Stimulated activated CD8-positive, alpha-beta memory T cell treated with anti-CD3 and anti-CD28 coated beads, Interleukin-7, amount 100 ng/mL, for 48 hours (primary cell): ENCODE results near the gene PDGFC.

Experiments used
- DNase-seq, 2 donors: peaks; one replicate each; pipeline ENCODE4 v3.0.0-alpha.2; 2020; ENCODE audit warnings: low read depth in 1 of 2; ENCODE audit errors: extremely low read depth in 1 of 2

Gene PDGFC

DNA sequence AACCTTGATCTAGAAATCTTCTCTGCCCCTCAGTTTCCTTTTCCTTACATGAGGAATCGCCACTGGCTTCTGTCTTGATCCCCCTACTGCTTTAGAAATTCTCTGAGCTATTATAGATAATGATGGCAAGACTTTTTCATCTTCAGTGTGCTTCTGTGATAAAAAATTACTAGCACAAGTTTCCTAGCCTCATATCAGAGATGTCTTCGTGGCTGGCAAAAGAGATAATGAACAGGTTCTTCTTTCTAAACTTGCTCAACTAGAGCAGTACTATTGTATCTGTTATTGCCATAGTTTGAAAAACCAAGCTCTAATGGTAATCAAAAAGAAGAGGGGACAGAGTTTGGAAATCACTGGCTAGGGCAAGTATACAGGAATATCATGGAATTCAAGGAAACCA, 4.1 kb upstream of the PDGFC start:
- no peak for DNase-seq

GRCh38 chr4:156974264-156974663, 2.7 kb upstream of the PDGFC start:
- no peak for DNase-seq

GRCh38 chr4:156972379-156973015, 898 bp upstream of the PDGFC start:
- no peak for DNase-seq

DNA sequence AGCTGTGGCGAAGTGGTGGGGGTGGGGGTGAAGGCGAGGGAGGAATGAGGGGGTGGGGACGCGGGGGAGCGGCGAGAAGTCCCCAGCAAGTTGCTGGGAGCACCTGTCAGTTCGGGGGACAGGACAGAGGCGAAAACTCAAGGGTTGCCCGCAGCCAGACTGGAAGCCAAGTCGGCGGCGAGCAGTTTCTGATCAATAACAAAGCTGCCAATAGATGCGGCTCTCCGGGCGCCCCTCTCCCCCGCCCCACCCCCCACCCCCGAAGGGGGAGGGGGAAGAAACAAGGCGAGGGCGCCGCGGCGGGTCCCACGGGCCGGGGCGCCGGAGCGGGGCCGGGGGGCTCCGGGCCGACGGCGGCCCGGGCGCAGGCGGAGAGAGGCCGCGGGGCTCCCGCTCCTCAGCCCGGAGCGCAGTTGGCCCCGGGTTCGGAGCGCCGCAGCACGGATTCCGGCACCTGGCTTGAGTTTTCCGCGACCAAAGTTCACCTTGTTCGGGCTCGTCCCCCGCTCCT, 379 bp downstream of the PDGFC start:
- DNase-seq = no peak

GRCh38 chr4:156970501-156971164, 966 bp downstream of the PDGFC start:
- no peak for DNase-seq

GRCh38 chr4:156969911-156970310, 1.7 kb downstream of the PDGFC start:
- DNase-seq = no peak

GRCh38 chr4:156969101-156969500, 2.5 kb downstream of the PDGFC start:
- DNase-seq = no peak

GRCh38 chr4:156968479-156968984, 3.1 kb downstream of the PDGFC start:
- DNase-seq = no peak

GRCh38 chr4:156966836-156967235, 4.8 kb downstream of the PDGFC start:
- DNase-seq = no peak

GRCh38 chr4:156963419-156963818, 8.2 kb downstream of the PDGFC start:
- no peak for DNase-seq

- no peak for DNase-seq
Observed at GRCh38 chr4:156962528-156962974, 9.0 kb downstream of the PDGFC start.

GRCh38 chr4:156962058-156962358, 9.6 kb downstream of the PDGFC start:
- no peak for DNase-seq

DNA sequence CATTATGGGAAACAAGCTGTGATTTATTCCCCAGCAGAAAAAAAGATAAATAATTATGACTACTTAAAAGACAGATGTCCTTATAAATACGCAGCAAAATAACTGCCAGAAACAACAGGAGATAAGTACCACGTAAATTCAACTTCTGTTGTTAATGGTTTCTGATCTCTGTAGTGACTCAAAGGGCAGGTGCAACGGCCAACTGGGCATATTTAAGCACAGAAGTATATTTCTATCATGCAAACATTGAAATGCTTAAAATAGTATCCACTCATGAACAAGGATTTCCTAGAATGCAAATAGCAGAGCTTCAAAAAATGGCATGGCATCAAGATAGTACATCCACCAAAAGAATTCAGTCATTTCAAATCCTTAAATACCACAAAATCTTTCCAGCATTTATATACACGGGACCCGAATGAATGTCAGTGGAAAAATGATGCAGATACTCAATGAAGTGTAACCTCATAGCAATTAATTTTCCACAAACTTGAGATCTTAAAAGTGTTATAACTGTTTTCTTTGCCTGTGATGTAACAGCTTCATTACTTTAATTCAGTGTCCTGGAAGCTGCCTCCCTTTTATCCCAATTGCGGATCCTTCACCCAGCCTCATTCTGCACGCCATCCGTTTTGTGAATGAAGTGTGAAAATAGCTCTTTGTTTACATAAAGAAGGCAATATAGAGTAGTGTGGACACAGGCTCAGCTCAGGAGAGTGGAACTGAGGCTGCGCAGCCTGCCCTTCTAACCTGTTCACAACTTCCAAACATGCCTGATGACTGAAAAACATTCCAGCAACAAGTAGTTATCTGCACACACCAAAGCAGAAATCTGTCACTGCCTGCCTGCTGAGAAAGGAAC, 10.2 kb downstream of the PDGFC start:
- no peak for DNase-seq

DNA sequence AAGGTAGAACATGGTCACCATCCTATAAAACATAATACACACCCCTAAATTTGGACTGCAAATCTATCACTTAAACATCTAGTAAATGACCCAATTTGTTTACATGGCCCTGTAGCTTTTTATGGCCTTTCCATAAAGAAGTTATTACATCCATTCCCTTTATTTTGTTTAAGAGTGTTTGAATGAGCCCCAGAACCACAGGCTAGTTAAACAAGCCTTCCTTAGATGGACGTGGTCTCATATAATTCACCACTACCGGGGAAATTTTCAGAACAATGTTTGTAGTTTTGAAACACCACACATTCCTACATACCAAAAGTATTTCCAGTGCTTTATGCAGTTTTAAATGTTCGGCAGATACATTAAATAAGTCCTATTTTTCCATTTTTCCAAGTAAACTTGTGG, 12.3 kb downstream of the PDGFC start:
- DNase-seq = no peak

GRCh38 chr4:156958276-156959074, 13.1 kb downstream of the PDGFC start:
- no peak for DNase-seq

GRCh38 chr4:156957556-156957955, 14.0 kb downstream of the PDGFC start:
- no peak for DNase-seq

GRCh38 chr4:156956826-156957368, 14.7 kb downstream of the PDGFC start:
- DNase-seq = no peak

- DNase-seq = no peak
Observed at GRCh38 chr4:156956359-156956758, 15.2 kb downstream of the PDGFC start.

GRCh38 chr4:156954587-156954986, 17.0 kb downstream of the PDGFC start:
- DNase-seq = no peak

- DNase-seq = no peak
Observed at GRCh38 chr4:156953951-156954350, 17.6 kb downstream of the PDGFC start.
